Stimulated activated naive CD4-positive, alpha-beta T cell (primary cell): ENCODE measurements around the gene SLC25A25.

ENCODE experiments used
- DNase-seq, 6 experiments: peaks; one replicate each; lab custom pipeline; 2025; lab: John Stamatoyannopoulos, UW

SLC25A25 gene

DNA sequence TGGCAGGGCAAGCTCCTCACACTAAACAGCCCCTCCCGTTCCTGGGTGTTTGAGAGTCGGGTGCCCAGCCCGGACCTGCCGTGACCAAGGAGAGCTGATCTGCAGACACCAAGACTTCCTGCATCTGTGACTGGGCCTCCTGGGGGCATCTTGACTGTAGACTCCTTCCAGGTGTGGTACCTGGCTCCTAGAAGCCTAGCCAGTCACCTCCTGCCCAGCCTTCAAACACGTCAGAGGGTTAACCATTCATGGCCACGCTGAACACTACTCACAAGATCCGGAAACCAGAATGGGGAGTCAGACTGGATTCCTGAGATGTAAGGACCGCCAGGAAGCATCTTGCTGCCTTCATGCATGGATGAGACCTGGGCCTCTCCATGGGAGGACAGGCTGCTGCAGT is 77.5 kb downstream of the SLC25A25 start:
- no peak for DNase-seq

DNA sequence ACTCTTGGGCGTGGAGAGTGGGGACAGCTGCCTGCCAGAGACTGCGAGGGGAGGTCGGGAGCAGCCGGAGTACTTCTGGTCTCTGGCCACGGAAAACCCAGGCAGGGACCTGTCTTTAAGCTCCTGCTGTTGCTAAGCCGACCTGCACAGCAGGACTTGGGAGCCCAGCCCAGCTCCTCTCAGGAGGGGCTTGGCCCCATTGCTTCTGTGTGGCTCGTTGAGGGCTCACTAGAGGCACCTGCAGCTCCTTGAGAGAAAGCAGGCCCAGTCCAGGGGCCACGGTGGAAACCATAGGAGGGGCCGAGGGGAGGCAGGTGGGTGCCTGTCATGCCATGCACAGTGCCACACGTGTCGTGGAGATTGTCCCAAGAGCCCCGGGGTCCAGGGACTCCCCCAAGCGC is 77.9 kb downstream of the SLC25A25 start:
- DNase-seq: no peak

DNA sequence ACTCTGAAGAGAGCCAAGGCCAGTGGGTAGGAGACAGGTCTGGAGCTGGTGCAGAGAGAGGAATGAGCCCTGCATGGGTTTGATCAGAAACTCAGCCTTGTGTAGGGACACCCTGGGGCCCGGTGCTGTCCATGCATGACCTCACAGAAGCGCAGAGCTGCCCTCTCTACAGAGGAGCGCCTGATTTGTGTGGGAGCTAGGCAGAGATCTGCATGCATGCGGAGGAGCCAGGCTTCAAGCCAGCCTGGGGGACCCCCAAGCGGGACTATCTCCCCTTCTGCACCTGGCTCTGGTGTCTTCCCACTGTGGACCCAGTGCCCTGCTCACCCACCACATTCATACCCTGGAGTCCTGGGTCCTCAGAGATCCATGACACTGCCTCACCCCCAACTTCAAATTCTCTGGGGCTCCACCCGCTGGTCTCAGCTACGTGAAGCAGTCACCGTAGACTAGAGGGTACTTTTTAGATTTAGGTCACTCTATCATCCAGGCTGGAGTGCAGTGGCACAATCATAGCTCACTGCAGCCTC is 78.6 kb downstream of the SLC25A25 start:
- no peak for DNase-seq

DNA sequence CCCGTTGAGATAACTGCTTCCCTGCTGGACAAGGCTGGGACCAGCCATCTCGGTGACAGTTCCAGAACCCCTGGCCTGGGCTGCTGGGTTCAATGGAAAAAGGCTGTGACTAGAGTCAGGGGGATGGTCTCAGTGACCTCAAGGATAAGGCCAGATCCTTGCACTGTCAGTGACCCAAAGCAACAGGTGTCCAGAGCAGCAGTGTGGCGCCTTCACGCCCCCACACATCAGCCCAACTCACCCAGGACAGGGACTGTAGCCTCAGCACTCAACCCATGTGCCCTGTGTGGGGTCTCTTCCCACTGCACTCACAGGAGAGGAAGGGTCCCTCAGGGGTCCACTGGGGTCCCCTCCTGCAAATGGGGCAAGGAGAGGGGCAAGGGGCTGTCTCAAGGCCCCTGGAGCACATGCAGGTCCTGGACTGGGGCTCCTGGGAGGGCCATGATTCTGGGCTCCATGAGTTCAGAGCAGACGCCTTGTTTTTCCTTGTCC is 80.5 kb downstream of the SLC25A25 start:
- no peak for DNase-seq

DNA sequence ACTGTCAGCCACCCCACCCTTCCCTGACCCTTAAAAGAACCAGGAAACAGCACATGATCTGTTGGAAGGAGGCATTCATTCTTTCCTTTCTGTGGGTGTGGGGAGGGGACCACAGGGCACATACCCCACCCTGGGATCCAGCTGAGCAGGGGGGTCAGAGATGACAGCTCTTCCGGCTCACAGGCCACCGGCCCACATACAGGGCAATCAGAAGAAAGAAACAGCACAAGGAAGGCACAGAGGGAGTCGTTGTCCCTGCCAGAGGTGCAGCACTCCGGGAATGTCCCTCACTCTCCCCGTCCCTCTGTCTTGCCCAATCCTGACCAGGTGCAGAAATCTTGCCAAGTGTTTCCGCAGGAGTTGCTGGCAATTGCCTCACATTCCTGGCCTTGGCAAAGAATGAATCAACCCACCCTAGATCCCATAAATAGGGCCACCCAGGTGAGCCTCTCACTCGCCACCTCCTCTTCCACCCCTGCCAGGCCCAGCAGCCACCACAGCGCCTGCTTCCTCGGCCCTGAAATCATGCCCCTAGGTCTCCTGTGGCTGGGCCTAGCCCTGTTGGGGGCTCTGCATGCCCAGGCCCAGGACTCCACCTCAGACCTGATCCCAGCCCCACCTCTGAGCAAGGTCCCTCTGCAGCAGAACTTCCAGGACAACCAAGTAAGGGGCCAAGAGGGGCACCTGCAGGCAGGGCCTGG is 81.1 kb downstream of the SLC25A25 start, which contains the start of gene LCN2:
Gene LCN2, plus strand, starts transcription at position 453 of the 701 bp plus-strand sequence. Its CDS starts 73 bp downstream, at position 526.
- DNase-seq: no peak

DNA sequence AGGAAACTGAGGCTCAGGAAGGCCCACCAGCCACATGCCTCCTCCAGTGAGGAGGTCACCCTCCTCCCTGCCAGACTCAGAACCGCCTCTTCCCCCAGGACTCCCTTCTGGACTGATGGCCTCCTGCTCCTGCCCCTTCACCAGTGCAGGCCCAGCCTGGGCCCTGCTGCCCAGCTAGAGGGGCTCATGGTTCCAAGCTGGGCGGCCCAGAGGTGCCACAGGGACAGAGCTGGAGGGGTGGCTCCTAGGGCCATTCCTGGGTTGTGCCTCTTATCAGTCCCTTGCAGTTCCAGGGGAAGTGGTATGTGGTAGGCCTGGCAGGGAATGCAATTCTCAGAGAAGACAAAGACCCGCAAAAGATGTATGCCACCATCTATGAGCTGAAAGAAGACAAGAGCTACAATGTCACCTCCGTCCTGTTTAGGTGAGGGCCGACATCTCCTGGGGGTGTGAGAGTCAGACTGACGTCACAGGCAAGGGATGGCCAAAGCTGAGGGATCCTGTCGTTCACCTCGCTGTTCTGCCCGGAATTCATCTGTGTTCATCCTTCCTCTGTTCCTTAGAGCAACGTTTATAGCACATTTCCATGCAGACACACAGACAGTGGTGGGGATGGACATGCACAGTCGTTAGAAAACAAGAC is 82.0 kb downstream of the SLC25A25 start:
- DNase-seq: no peak

DNA sequence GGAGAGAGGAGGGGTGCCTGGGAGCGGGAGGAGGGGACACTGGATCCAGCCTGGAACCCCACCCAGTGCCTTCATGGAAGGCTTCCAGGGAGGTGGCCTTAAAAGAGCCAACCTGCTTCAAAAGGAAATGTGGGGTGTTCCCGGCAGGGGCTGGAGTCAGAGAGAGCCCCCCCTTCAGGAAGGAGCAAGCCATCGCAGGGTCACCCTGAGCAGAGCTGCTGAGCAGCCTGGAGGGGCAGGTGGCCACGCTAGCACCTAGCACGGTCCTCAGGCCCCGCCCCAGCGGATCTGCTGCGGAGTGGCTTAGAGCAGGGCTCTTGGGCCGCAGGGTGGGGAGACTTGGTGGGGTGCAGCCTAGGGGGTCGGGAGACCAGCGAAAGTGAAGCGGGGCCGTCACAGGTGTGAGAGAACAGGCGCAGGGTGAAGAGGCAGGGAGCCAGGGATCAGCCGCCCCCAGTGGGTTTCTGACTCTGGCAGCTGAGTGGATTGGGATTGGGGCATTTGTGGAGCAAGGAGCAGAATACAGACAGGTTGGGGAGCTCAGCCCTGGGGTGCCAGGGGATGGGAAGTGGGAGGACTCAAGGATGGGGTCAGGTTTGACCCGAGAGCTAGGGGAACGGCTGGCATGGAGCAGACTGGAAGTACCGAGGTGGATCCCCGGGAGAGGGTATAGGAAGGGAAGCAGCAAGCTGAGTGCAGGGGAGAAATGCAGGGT is 82.7 kb downstream of the SLC25A25 start:
- no peak for DNase-seq

DNA sequence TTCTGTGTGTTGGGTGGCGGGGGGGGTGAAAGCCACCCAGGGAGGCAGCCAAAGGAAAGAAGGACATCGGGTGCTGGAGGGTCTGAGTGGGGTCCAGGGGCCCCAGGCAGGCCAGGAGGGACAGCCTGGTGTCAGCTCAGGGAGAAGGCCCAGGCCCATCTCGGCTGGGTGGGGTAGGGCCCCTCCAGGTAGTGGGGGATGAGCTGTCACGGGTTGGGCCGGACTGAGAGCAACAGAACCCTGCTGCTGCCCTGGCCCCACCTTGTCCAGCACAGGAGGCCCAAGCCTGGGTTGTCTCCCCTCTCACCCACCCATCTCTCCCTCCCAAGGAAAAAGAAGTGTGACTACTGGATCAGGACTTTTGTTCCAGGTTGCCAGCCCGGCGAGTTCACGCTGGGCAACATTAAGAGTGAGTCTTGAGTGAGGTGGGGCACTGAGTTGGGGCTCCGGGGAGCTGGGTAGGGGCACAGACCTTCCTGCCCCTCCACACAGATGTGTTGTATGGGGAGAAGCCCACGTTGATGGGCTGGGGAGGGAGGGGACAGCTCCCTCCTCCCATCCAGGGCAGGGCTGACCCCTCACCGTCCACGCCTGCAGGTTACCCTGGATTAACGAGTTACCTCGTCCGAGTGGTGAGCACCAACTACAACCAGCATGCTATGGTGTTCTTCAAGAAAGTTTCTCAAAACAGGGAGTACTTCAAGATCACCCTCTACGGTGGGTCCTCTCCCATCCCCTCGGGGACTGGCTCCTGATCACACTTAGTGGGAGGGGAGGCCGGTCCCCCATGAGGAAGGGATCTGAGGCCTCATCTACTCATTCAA is 83.5 kb downstream of the SLC25A25 start:
- DNase-seq: no peak

DNA sequence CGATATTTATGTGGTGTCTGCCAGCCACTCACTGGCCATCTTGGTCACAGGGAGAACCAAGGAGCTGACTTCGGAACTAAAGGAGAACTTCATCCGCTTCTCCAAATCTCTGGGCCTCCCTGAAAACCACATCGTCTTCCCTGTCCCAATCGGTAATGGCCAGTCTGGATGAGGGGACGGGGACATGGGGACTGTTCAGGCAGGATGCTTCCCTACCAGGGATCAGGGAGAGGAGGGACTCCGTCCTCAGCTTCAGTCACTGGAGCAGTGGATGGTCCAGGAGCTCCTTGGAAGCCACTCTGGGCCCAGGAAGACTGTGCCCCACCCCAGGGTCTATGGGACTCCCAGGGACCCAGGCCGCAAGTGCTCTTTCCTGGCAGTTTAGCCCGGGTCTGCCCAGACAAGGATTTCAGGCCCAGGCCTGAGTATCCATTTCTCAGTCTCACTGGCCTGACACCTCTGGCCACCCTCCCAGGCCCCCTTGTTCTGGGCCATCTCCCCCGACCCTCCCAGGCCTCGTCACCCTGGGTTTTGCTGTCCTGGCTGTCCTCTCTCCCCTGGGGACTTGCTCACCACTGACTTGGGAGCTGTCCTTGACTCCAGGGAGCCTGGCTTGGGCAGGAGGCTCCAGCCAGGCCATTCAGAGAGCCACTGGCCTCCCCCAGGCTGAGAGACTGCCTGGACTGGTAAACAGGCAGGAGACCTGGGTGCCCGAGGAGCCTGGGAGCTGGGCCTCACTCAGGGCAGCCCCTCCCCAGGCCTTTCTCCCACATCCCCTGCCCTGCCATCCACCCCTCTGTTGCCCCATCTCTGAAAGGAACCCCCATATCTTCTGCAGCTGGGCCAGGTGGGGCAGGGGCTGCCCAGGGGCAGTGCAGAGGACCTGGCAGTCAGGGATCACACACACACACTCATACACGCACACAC is 84.4 kb downstream of the SLC25A25 start:
- no peak for DNase-seq

DNA sequence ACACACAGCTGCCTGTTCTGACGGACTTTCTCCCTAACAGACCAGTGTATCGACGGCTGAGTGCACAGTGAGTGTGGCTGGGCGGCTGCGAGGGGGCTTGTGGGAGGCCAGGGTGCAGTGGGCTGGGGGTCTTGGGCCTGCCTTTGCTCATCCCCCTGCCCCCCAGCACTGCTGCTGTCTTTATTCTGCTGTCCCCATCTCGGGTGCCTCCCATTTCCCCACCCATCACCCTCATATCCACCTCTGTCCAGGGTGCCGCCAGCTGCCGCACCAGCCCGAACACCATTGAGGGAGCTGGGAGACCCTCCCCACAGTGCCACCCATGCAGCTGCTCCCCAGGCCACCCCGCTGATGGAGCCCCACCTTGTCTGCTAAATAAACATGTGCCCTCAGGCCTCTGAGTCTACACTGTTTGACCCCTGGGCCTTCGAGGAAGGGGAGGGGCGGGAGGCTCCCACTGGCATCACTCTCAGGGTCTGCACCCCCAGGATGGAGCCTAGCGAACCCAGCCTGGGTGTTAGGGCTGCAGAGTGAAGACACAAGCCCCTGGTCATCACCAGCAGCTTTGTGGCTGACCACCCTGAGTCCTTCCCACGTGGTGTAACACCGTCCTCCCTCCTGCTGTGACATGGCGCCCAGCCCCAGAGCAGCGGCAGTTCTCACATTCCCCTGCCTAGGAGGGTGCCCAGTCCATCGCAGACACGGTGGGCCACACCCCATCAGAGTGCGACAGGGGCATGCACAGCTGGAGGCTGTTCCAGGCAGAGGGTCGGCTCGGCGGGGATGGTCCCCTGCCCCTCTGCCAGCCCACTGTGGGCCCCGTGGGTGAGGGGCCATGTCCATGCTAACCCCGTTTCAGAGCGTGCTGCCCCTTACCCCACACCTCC is 85.3 kb downstream of the SLC25A25 start:
- no peak for DNase-seq

DNA sequence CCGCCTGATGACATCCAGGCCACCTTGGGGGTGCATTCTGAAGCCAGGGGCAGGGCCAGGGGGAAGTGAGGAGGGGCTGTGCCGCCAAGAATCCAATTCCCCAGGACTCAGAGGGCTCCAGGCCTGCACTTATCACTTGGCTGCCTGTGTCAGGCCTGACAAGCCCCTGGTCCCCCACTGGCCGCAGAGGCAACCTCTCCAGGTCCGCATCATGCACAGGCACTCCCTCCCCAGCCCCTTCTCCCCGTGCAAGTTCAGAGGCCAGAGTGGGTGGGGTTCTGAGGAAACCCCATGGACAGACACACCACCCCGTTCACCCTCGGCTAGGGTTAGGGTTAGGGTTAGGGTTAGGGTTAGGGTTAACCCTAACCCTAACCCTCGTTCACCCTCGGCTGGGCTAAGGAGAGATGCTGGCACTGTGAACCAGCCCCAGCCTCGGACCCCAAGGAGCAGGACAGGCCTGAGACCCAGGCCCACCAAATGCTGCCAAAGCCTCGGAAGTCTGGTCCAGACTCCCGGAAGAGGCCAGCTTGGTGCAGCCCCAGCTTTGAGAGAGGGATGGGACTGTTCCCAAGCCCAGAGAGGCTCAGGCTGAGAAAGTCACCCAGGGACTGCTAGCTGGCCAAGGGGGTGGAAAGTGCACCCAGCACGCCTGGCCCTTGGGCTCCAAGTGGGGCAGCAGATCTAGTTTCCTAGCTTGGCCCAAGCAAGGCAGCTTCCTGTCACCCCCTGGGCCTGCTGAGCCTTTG is 86.1 kb downstream of the SLC25A25 start:
- no peak for DNase-seq

DNA sequence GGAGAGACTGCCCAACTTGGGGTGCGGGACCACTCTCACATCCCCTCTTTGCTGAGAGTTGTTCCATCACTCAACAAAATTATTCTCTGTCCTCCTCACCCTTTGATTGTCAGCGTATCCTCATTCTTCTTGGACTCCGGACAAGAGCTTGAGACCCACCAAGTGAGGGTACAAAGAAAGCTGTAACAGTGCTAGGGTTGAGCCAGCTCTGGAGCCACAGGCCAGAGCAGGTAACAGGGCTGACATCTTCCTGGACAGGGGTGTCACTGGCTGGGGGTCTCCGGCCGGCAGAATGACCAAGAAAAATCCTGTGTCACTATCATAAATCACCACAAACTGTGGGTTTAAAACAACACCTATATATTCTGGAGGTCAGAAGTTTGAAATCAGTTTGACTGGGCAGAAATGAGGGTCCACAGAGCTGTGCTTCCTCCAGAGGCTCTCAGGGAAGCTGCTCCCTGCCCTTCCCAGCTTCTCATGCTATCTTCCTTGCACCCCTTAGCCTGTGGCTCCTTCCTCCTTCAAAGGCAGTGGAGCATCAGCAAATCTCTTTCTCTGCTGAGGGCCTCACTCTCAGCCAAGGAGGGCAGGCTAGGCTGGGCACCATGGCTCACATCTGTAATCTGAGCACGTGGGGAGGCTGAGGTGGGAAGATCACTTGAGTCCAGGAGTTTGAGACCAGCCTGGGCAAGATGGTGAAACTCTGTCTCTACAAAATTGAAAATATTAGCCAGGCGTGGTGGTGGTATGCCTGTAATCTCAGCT is 87.9 kb downstream of the SLC25A25 start:
- DNase-seq: no peak
